ENCODE measurements around the gene PLCB4.

The PLCB4 gene

DNA sequence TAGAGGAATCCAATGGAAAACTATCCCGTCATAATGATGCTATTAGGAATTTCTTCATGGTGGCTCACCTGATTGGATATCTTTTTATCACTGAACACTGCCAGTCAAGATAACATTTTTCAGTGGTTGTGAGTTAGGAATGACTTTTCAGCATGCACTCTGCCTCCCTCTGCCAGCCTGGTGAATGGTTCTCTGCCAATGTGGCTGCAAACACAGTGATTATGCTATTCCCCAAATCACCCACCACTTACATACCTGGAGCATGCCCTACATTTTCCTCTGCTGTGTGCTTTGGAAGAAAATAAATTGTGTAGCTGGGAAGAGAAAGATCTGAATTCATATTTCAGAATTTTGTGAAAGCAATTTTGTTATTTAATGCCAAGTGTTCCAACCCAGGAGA lies 342.9 kb downstream of the PLCB4 start:
- POLR2A ChIA-PET = no interaction called here
- TF ChIP-seq, protein P1, sequence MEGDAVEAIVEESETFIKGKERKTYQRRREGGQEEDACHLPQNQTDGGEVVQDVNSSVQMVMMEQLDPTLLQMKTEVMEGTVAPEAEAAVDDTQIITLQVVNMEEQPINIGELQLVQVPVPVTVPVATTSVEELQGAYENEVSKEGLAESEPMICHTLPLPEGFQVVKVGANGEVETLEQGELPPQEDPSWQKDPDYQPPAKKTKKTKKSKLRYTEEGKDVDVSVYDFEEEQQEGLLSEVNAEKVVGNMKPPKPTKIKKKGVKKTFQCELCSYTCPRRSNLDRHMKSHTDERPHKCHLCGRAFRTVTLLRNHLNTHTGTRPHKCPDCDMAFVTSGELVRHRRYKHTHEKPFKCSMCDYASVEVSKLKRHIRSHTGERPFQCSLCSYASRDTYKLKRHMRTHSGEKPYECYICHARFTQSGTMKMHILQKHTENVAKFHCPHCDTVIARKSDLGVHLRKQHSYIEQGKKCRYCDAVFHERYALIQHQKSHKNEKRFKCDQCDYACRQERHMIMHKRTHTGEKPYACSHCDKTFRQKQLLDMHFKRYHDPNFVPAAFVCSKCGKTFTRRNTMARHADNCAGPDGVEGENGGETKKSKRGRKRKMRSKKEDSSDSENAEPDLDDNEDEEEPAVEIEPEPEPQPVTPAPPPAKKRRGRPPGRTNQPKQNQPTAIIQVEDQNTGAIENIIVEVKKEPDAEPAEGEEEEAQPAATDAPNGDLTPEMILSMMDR (IDR thresholded peaks at IDR 0.05; ENCODE audit: insufficient read depth, low read length, missing control alignments) = no peak
- DNase-seq (ENCODE audit: low read depth, low spot score) = no peak
- no peak overlapping the region for H3K4me3 ChIP-seq (ENCODE audit: low read depth, low read length)
- CTCF ChIA-PET = interaction anchor here (0.7 to 8.0 kb wide), 2 partner anchors 200 to 205 kb away, joined by 3 to 478 read pairs; no protein-coding TSS in a partner anchor

DNA sequence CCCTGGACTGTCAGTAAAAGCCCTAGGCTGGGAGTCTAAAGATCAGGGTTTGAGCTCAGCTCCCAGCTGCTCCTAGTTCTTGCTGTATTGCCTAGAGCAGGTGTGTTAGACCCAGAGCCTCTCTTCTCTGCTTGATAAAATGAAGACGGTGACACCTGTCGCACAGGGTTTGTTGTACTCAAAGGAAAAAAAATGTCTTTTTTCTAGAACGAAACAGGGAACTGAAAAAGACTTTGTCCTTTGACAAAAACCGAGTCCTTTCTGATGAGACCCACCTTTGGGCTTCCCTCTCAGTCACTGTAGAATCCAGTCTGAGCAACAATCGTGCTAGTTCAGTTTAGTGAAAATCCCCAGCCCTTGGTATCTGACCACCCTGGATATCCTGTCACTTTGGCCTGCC lies 343.4 kb downstream of the PLCB4 start:
- ChIA-PET POLR2A (no interaction called here), CTCF (interaction anchor here (0.7 to 1.1 kb wide), 2 partner anchors 197 to 204 kb away, joined by 3 read pairs; no protein-coding TSS in a partner anchor)
- no peak overlapping the region for H3K4me3 ChIP-seq (ENCODE audit: low read depth, low read length)
- no peak for DNase-seq (ENCODE audit: low read depth, low spot score)
- TF ChIP-seq, protein P1 (IDR thresholded peaks at IDR 0.05; ENCODE audit: insufficient read depth, low read length, missing control alignments) = no peak

DNA sequence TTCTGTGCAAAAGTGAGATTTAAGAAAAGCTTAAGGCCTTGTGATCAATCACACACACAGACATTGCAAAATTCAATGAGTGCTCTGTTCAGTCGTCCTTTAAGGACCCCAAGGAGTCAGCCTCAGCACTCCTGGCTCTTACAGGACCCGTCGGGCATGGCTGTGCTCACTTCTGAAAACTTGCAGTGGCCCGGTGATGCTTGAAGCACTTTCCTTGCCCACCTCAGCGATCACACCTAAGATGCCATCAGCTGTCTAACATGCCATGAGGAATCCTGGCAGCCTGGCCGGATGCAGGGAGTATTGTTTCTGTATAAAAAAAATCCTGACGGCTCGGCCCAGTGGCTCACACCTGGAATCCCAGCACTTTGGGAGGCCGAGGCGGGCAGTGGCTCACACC lies 344.1 kb downstream of the PLCB4 start:
- TF ChIP-seq, protein P1 (IDR thresholded peaks at IDR 0.05; ENCODE audit: insufficient read depth, low read length, missing control alignments) = no peak
- ChIA-PET POLR2A (no interaction called here), CTCF (interaction anchor here (1.1 kb wide), 1 partner anchor 196 kb away, joined by 3 read pairs; no protein-coding TSS in a partner anchor)
- no peak for DNase-seq (ENCODE audit: low read depth, low spot score)
- H3K4me3 ChIP-seq (ENCODE audit: low read depth, low read length) = no peak overlapping the region

DNA sequence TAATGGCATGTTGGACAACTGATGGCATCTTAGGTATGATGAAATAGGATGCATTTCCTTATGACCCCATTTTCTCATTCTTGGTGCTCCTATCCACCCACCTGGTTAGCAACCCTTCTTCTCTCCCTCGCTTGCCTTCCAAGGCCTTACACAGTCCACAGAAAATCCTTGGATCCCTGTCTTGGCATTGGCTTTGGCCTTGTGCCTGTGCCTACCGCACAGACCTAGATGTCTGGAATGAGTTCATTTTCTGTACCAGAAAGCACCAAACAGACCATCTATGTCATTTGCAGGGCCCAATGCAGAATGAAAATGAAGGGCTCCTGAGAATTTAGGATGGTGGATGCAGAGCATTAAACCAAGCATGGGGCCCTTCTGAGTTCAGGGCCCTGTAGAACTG lies 346.5 kb downstream of the PLCB4 start:
- no peak overlapping the region for H3K4me3 ChIP-seq (ENCODE audit: low read depth, low read length)
- POLR2A ChIA-PET = no interaction called here
- DNase-seq (ENCODE audit: low read depth, low spot score) = no peak
- TF ChIP-seq, protein P1 (IDR thresholded peaks at IDR 0.05; ENCODE audit: insufficient read depth, low read length, missing control alignments) = no peak
- CTCF ChIA-PET = interaction anchor here (1.0 to 1.9 kb wide), 4 partner anchors 193 to 202 kb away, joined by 3 to 10 read pairs (median 4); no protein-coding TSS in a partner anchor

DNA sequence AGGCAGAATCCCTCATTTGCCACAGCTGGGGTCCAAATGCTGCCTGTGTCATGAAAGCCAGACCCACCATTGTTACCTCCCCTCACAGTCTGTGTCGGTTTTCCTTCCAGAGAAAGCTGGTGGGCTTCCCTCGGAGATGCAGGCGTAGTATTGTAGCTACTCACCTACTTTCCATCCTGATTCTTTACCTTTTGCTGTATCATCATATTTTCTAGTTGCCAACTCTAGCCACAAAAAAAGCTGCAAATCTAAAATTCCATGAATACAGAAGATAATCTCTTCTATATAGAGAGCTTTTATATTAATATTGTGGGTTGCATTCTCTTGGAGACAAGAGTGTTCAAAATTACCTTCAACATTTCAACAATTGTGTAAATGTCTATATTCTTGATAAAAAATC lies 347.5 kb downstream of the PLCB4 start:
- CTCF ChIA-PET = interaction anchor here (0.7 to 1.9 kb wide), 5 partner anchors 8 to 195 kb away, joined by 3 to 10 read pairs (median 3); no protein-coding TSS in a partner anchor
- DNase-seq (ENCODE audit: low read depth, low spot score) = no peak
- TF ChIP-seq, protein P1 (IDR thresholded peaks at IDR 0.05; ENCODE audit: insufficient read depth, low read length, missing control alignments) = no peak
- POLR2A ChIA-PET = no interaction called here
- no peak overlapping the region for H3K4me3 ChIP-seq (ENCODE audit: low read depth, low read length)

DNA sequence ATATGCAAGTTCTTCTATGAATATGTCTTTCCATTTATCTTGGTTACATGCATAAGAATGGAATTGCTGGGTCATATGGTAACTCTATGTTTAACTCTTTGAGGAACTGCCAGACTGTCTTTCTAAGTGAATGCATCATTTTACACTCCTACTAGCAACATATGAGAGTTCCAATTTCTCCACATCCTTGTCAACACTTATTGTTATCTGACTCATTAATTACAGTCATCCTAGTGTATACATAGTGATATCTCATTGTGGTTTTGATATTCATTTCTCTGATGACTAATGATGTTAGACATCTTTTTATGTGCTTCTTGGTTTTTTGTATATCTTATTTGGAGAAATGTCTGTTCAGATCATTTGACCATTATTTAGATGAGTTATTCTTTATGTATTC lies 348.8 kb downstream of the PLCB4 start:
- POLR2A ChIA-PET = no interaction called here
- TF ChIP-seq, protein P1 (IDR thresholded peaks at IDR 0.05; ENCODE audit: insufficient read depth, low read length, missing control alignments) = no peak
- CTCF ChIA-PET = interaction anchor here (0.6 to 6.7 kb wide), 2 partner anchors 10 to 192 kb away, joined by 4 to 62 read pairs; no protein-coding TSS in a partner anchor
- DNase-seq (ENCODE audit: low read depth, low spot score) = no peak
- no peak overlapping the region for H3K4me3 ChIP-seq (ENCODE audit: low read depth, low read length)

All from AG04449 (cell line).